OCI-LY7 (cell line): Measurements from ENCODE around the gene SHROOM3. TPM values are rescaled to one million over a fixed set of nuclear protein-coding genes. Genes with fewer than 3 reads are reported as not detected.

Experiments
- BruUV-seq: library from RNA; stranded (reverse); fragments of 400-500 nt; replicated peaks from 2 replicates; lab custom pipeline; 2021; lab: Mats Ljungman, UMichigan
- CTCF ChIA-PET: fragments of 300-600 bp; sonication (Branson Sonifier 250); formaldehyde crosslinking; loops from one replicate; lab custom pipeline; 2022; ENCODE audit warnings: antibody characterized with exemption; ENCODE audit not compliant: unreplicated experiment; lab: Charles Lee
- POLR2A ChIA-PET: fragments of 300-600 bp; sonication (Branson Sonifier 250); formaldehyde crosslinking; loops from one replicate; lab custom pipeline; 2022; ENCODE audit warnings: antibody characterized with exemption; lab: Charles Lee
- DNase-seq: peaks from one replicate; pipeline ENCODE4 v3.0.0-alpha.2; 2015; ENCODE audit warnings: low spot score
- H2AFZ ChIP-seq: fragments of 200-600 bp; sonication (generic), shearing (Covaris generic); 2 replicates; pipeline ENCODE4 v1.6.1; 2014; ENCODE audit warnings: mild to moderate bottlenecking, antibody characterized with exemption, low read length, moderate library complexity
- H3K27ac ChIP-seq: fragments of 200-600 bp; sonication (generic); 2 replicates; pipeline ENCODE4 v1.5.1; 2014; ENCODE audit warnings: mixed run types, low read depth, mild to moderate bottlenecking, moderate library complexity, low read length, inconsistent platforms; ENCODE audit not compliant: poor library complexity, severe bottlenecking
- H3K36me3 ChIP-seq: fragments of 200-600 bp; sonication (generic); 2 replicates; pipeline ENCODE4 v1.6.1; 2014; ENCODE audit warnings: mild to moderate bottlenecking, antibody characterized with exemption, low read length, moderate library complexity, mixed read lengths; ENCODE audit not compliant: insufficient read depth
- H3K4me1 ChIP-seq: fragments of 200-600 bp; sonication (generic); 2 replicates; pipeline ENCODE4 v1.5.1; 2014; ENCODE audit warnings: mild to moderate bottlenecking, low read length; ENCODE audit not compliant: insufficient read depth, poor library complexity, severe bottlenecking
- H3K4me2 ChIP-seq: fragments of 200-600 bp; sonication (generic); 2 replicates; pipeline ENCODE4 v1.6.1; 2014; ENCODE audit warnings: mild to moderate bottlenecking, low read length
- H3K4me3 ChIP-seq: fragments of 200-600 bp; sonication (generic); 2 replicates; pipeline ENCODE4 v1.5.1; 2014; ENCODE audit warnings: mild to moderate bottlenecking, low read depth, low read length; ENCODE audit not compliant: poor library complexity, severe bottlenecking
- H3K79me2 ChIP-seq: fragments of 200-600 bp; sonication (generic); 2 replicates; pipeline ENCODE4 v1.6.1; 2016; ENCODE audit warnings: low read depth, mild to moderate bottlenecking, low read length, moderate library complexity, mixed read lengths; ENCODE audit not compliant: insufficient read depth
- H3K9me2 ChIP-seq: fragments of 200-600 bp; sonication (generic); 2 replicates; pipeline ENCODE4 v1.6.1; 2016; ENCODE audit warnings: mild to moderate bottlenecking, low read length, mixed read lengths; ENCODE audit not compliant: insufficient read depth
- H3K9me3 ChIP-seq: fragments of 200-600 bp; sonication (generic); 2 replicates; pipeline ENCODE4 v1.6.1; 2014; ENCODE audit warnings: mild to moderate bottlenecking, mixed run types, low read length, mixed read lengths
- H4K20me1 ChIP-seq: fragments of 200-600 bp; sonication (generic); 2 replicates; pipeline ENCODE4 v1.6.1; 2014; ENCODE audit warnings: mild to moderate bottlenecking, antibody characterized with exemption, low read length, moderate library complexity, mixed read lengths; ENCODE audit not compliant: insufficient read depth
- CTCF ChIP-seq: fragments of 200-600 bp; sonication (generic); conservative IDR thresholded peaks from 2 replicates; pipeline ENCODE4 v1.5.1; 2014; ENCODE audit warnings: mild to moderate bottlenecking, antibody characterized with exemption, low read length, moderate library complexity, mixed read lengths
- EZH2phosphoT487 ChIP-seq: fragments of 200-600 bp; sonication (generic); IDR thresholded peaks from 2 replicates; pipeline ENCODE4 v1.6.1; 2018; ENCODE audit warnings: low read depth, borderline replicate concordance, mild to moderate bottlenecking, mixed run types, antibody characterized with exemption, low read length, moderate library complexity, mixed read lengths
- intact Hi-C: fragments of 100-400 bp; cut with micrococcal nuclease; formaldehyde crosslinking; loops from one replicate; pipeline ENCODE4 v1.10.0; 2022; ENCODE audit not compliant: unreplicated experiment
- total RNA-seq, 2 experiments: library from RNA; depleted of rRNA in 1 of 2; stranded (reverse); fragments of >200 nt in 1 of 2; shearing (Covaris generic) in 1 of 2; gene quantifications; 2 replicates each; pipeline ENCODE4 v1.2.3, GENCODE V29; 2014 to 2022

The SHROOM3 gene
- total RNA-seq, 2 experiments from 2014 or later, result not detected

GRCh38 chr4:76457885-76458284 lies 22.9 kb downstream of the SHROOM3 start:
- BruUV-seq, result no TSS peak
- Histone ChIP-seq H3K27ac (no peak overlapping the region), H2AFZ (no peak overlapping the region), H3K4me3 (no peak overlapping the region), H4K20me1 (no peaks in the 10 kb centered on the region), H3K4me1 (no peaks in the 10 kb centered on the region), H3K79me2 (no peaks in the 10 kb centered on the region), H3K9me3 (no peaks in the 10 kb centered on the region), H3K9me2 (no peaks in the 10 kb centered on the region), H3K36me3 (no peaks in the 10 kb centered on the region), H3K4me2 (no peak overlapping the region)
- no peak for TF ChIP-seq EZH2phosphoT487
- TF ChIP-seq CTCF, result no peak
- ChIA-PET CTCF (no interaction called here), POLR2A (no interaction called here)
- DNase-seq, result no peak
- intact Hi-C loops, result no loop called here

- Histone ChIP-seq H3K27ac (no peak overlapping the region), H3K4me3 (no peak overlapping the region), H3K9me2 (no peaks in the 10 kb centered on the region), H3K79me2 (no peaks in the 10 kb centered on the region), H3K36me3 (no peaks in the 10 kb centered on the region), H4K20me1 (no peaks in the 10 kb centered on the region), H3K4me2 (no peak overlapping the region), H2AFZ (no peak overlapping the region), H3K4me1 (no peaks in the 10 kb centered on the region), H3K9me3 (no peaks in the 10 kb centered on the region)
- intact Hi-C loops, result no loop called here
- DNase-seq, result no peak
- no TSS peak for BruUV-seq
- ChIA-PET CTCF (no interaction called here), POLR2A (no interaction called here)
- TF ChIP-seq CTCF (no peak), EZH2phosphoT487 (no peak)
Observed at GRCh38 chr4:76458297-76458696, 23.3 kb downstream of the SHROOM3 start.

- intact Hi-C loops, result no loop called here
- H3K9me2 ChIP-seq, result no peaks in the 10 kb centered on the region
Observed at GRCh38 chr4:76458825-76459224, 23.8 kb downstream of the SHROOM3 start.

More at GRCh38 chr4:76458825-76459224, 23.8 kb downstream of the SHROOM3 start:
- no peaks in the 10 kb centered on the region for H4K20me1 ChIP-seq
- POLR2A ChIA-PET, result no interaction called here
- H3K27ac ChIP-seq, result no peak overlapping the region
- no peak for TF ChIP-seq EZH2phosphoT487
- no peak overlapping the region for H3K4me2 ChIP-seq
- DNase-seq, result no peak
- no peaks in the 10 kb centered on the region for H3K4me1 ChIP-seq
- H3K9me3 ChIP-seq, result no peaks in the 10 kb centered on the region
- H3K4me3 ChIP-seq, result no peak overlapping the region
- no TSS peak for BruUV-seq
- CTCF ChIA-PET, result no interaction called here
- no peaks in the 10 kb centered on the region for H3K79me2 ChIP-seq
- no peak overlapping the region for H2AFZ ChIP-seq
- H3K36me3 ChIP-seq, result no peaks in the 10 kb centered on the region
